ENCODE measurements around the gene NUP210.

GRCh38 chr3:13455644-13456043 lies 35.5 kb upstream of the NUP210 start:
- no peak for TF ChIP-seq POLR2A (IDR thresholded peaks at IDR 0.05)
- TF ChIP-seq CTCF (IDR thresholded peaks at IDR 0.05): no peak

Measured in lower leg skin (tissue), 3 donors.